ENCODE data around the gene EIF4E3.

EIF4E3 gene

GRCh38 chr3:71734881-71735280, 9.7 kb upstream of the EIF4E3 start:
- no peak overlapping the region for H3K4me3 ChIP-seq
- no peak for TF ChIP-seq CTCF (IDR thresholded peaks at IDR 0.05)
- no peak for DNase-seq (ENCODE audit: low spot score)
- no peak overlapping the region for H3K27ac ChIP-seq

- DNase-seq (ENCODE audit: low spot score): no peak
- no peak for TF ChIP-seq CTCF (IDR thresholded peaks at IDR 0.05)
- Histone ChIP-seq H3K4me3 (no peak overlapping the region), H3K27ac (no peak overlapping the region)
Measured at GRCh38 chr3:71733319-71733718, 8.1 kb upstream of the EIF4E3 start.

GRCh38 chr3:71732637-71733036, 7.4 kb upstream of the EIF4E3 start:
- TF ChIP-seq CTCF (IDR thresholded peaks at IDR 0.05): no peak
- Histone ChIP-seq H3K27ac (no peak overlapping the region), H3K4me3 (no peak overlapping the region)
- no peak for DNase-seq (ENCODE audit: low spot score)

DNA sequence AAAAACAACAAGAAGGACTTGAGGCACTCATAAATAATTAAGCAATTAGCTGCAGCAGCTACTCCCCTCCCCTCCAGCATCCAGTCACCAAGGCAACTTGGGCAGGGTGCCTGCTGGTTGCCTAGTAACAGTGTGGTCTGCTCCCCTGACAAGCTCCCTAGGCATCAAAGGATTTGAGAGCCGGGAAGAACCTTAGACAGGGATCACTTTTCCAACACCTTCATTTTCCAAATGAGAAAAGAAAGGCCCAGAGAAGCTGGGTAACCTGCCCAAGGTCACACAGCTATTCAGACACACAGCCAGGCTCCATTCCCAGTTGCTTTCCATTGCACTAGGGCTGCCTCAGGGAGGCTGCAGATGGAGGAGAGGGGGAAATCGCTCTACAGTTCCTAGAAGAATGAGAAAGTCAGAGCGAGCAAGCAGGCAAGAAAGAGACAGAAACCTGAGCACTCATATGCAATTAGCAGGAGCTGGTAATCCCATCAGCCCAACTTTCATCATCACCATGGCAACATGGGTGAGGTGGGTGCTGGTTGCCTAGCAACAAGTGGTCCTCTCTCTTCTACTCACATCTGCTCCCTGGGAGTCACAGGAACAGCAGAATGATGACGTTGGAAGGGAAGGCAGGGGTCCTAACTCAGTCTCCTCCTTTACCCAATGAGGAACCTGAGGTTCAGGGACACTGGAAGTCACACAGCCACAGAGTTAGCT, 3.6 kb upstream of the EIF4E3 start:
- Histone ChIP-seq H3K27ac (no peak overlapping the region), H3K4me3 (no peak overlapping the region)
- no peak for TF ChIP-seq CTCF (IDR thresholded peaks at IDR 0.05)
- no peak for DNase-seq (ENCODE audit: low spot score)

- Histone ChIP-seq H3K4me3 (peak overlapping the region; percentile 99), H3K27ac (no peak overlapping the region)
- DNase-seq (ENCODE audit: low spot score): no peak
Measured at GRCh38 chr3:71726146-71726545, 944 bp upstream of the EIF4E3 start.

GRCh38 chr3:71724584-71725270, 475 bp downstream of the EIF4E3 start:
- H3K4me3 ChIP-seq: peak overlapping the region; percentile 99
- peak overlapping the region; percentile 73 to 90 for H3K27ac ChIP-seq
- TF ChIP-seq CTCF (IDR thresholded peaks at IDR 0.05): no peak
- DNase-seq (ENCODE audit: low spot score): peak; percentile 76

More at GRCh38 chr3:71726146-71726545, 944 bp upstream of the EIF4E3 start:
- TF ChIP-seq CTCF (IDR thresholded peaks at IDR 0.05): no peak

DNA sequence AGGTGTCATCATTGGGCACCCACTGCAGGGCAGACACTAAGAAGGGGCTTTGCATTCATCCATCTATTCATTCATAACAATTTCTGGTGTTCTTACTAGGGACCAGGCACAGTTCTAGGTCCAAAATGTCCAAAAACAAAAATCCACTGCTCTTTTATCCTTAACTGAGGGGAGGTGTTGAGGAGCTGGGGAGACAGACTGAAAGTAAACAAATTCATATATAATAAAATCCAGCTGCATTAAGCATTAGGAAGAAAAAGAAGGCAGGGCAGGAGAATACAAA, 1.1 kb downstream of the EIF4E3 start:
- no peak for DNase-seq (ENCODE audit: low spot score)
- TF ChIP-seq CTCF (IDR thresholded peaks at IDR 0.05): no peak
- Histone ChIP-seq H3K27ac (no peak overlapping the region), H3K4me3 (peak overlapping the region; percentile 99)

Data from coronary artery (tissue), 2 donors.